Loucy (cell line): Measurements from ENCODE around the gene FOXP1.

Experiments
- H2AFZ ChIP-seq: fragments of 200-600 bp; sonication (generic); 2 replicates; pipeline ENCODE4 v1.6.0; 2016; ENCODE audit warnings: antibody characterized with exemption, mild to moderate bottlenecking, low read length, moderate library complexity
- H3F3A ChIP-seq: fragments of 200-600 bp; 2 replicates; pipeline ENCODE4 v1.6.0; 2016; ENCODE audit warnings: antibody characterized with exemption, low read depth, mild to moderate bottlenecking
- H3K27me3 ChIP-seq: fragments of 200-600 bp; sonication (generic); 2 replicates; pipeline ENCODE4 v1.6.1; 2014; ENCODE audit warnings: low read length, mild to moderate bottlenecking; ENCODE audit not compliant: insufficient read depth, poor library complexity, severe bottlenecking
- H3K36me3 ChIP-seq: fragments of 200-600 bp; sonication (generic); 2 replicates; pipeline ENCODE4 v1.6.1; 2016; ENCODE audit warnings: low read length; ENCODE audit not compliant: insufficient read depth
- H3K4me1 ChIP-seq: fragments of 200-600 bp; sonication (generic); 2 replicates; pipeline ENCODE4 v1.5.1; 2014; ENCODE audit warnings: low read length, mild to moderate bottlenecking; ENCODE audit not compliant: insufficient read depth, poor library complexity, severe bottlenecking
- H3K4me2 ChIP-seq: fragments of 200-600 bp; sonication (generic); 2 replicates; pipeline ENCODE4 v1.6.0; 2014; ENCODE audit warnings: antibody characterized with exemption, low read length, low read depth, mild to moderate bottlenecking; ENCODE audit not compliant: poor library complexity, severe bottlenecking
- H3K4me3 ChIP-seq: fragments of 200-600 bp; sonication (generic); 2 replicates; pipeline ENCODE4 v1.5.1; 2014; ENCODE audit warnings: low read length, mild to moderate bottlenecking, mixed read lengths; ENCODE audit not compliant: poor library complexity, severe bottlenecking
- H3K79me2 ChIP-seq: fragments of 200-600 bp; sonication (generic); 2 replicates; pipeline ENCODE4 v1.6.1; 2014; ENCODE audit warnings: low read length; ENCODE audit not compliant: insufficient read depth
- H3K9ac ChIP-seq: fragments of 200-600 bp; sonication (generic); 2 replicates; pipeline ENCODE4 v1.6.0; 2014; ENCODE audit warnings: mild to moderate bottlenecking, low read depth, low read length, moderate library complexity; ENCODE audit not compliant: poor library complexity, severe bottlenecking
- H3K9me2 ChIP-seq: fragments of 200-600 bp; sonication (generic); replicated peaks from 2 replicates; pipeline ENCODE4 v1.6.1; 2016; ENCODE audit warnings: low read depth, low read length, mixed read lengths
- H3K9me3 ChIP-seq: fragments of 200-600 bp; sonication (generic); 2 replicates; pipeline ENCODE4 v1.6.1; 2014; ENCODE audit warnings: mild to moderate bottlenecking, antibody characterized with exemption, low read length, low read depth; ENCODE audit not compliant: insufficient read depth
- H4K20me1 ChIP-seq: fragments of 200-600 bp; sonication (generic); 2 replicates; pipeline ENCODE4 v1.6.0; 2014; ENCODE audit warnings: antibody characterized with exemption, low read length, mild to moderate bottlenecking; ENCODE audit not compliant: insufficient read depth, poor library complexity, severe bottlenecking
- CTCF ChIP-seq: fragments of 200-600 bp; sonication (generic); conservative IDR thresholded peaks from 2 replicates; pipeline ENCODE4 v1.5.1; 2014; ENCODE audit warnings: mild to moderate bottlenecking, antibody characterized with exemption, low read length
- EZH2phosphoT487 ChIP-seq: fragments of 200-600 bp; IDR thresholded peaks from 2 replicates; pipeline ENCODE4 v1.6.1; 2018; ENCODE audit warnings: antibody characterized with exemption, mild to moderate bottlenecking, moderate library complexity, borderline replicate concordance

FOXP1 gene

GRCh38 chr3:71136276-71136675 lies 447.3 kb downstream of the FOXP1 start:
- no peaks in the 10 kb centered on the region for H3K27me3 ChIP-seq
- H3K9ac ChIP-seq: no peak overlapping the region
- H3K4me1 ChIP-seq: peaks cover 30% of the 10 kb centered on the region
- H3K9me3 ChIP-seq: no peaks in the 10 kb centered on the region
- no peaks in the 10 kb centered on the region for H3F3A ChIP-seq
- no peak for TF ChIP-seq CTCF
- no peak for TF ChIP-seq EZH2phosphoT487
- peaks cover under 1% of the 10 kb centered on the region; the same call in 1 of the 2 replicates for H3K79me2 ChIP-seq
- no peak overlapping the region for H3K4me3 ChIP-seq
- no peaks in the 10 kb centered on the region for H3K9me2 ChIP-seq
- no peak overlapping the region for H2AFZ ChIP-seq
- no peak overlapping the region for H3K4me2 ChIP-seq
- no peaks in the 10 kb centered on the region for H4K20me1 ChIP-seq
- no peaks in the 10 kb centered on the region for H3K36me3 ChIP-seq

GRCh38 chr3:71135373-71136088 lies 448.0 kb downstream of the FOXP1 start:
- Histone ChIP-seq H3K4me2 (no peak overlapping the region), H3K9ac (no peak overlapping the region), H3K9me2 (no peaks in the 10 kb centered on the region), H3K27me3 (no peaks in the 10 kb centered on the region), H3F3A (no peaks in the 10 kb centered on the region), H2AFZ (no peak overlapping the region), H3K4me3 (no peak overlapping the region), H3K79me2 (peaks cover 8% of the 10 kb centered on the region), H3K4me1 (peaks cover 37% of the 10 kb centered on the region), H3K36me3 (no peaks in the 10 kb centered on the region), H3K9me3 (no peaks in the 10 kb centered on the region), H4K20me1 (no peaks in the 10 kb centered on the region)
- no peak for TF ChIP-seq EZH2phosphoT487
- TF ChIP-seq CTCF: no peak

- TF ChIP-seq CTCF (no peak), EZH2phosphoT487 (no peak)
- Histone ChIP-seq H3K4me2 (no peak overlapping the region), H3K27me3 (no peaks in the 10 kb centered on the region), H3K4me1 (peaks cover 48% of the 10 kb centered on the region), H3K4me3 (no peak overlapping the region), H3F3A (no peaks in the 10 kb centered on the region), H3K36me3 (no peaks in the 10 kb centered on the region), H3K79me2 (peaks cover 8% of the 10 kb centered on the region), H3K9me2 (no peaks in the 10 kb centered on the region), H3K9me3 (no peaks in the 10 kb centered on the region), H4K20me1 (no peaks in the 10 kb centered on the region), H3K9ac (no peak overlapping the region), H2AFZ (no peak overlapping the region)
Observed at GRCh38 chr3:71134521-71134920, 449.0 kb downstream of the FOXP1 start.
